HCT116 (cell line): ENCODE measurements around the gene ATXN1. TPM values are rescaled to one million over a fixed set of nuclear protein-coding genes. Genes with fewer than 3 reads are reported as not detected.

Experiments used
- ATAC-seq: fragments of 200-7000 bp; cut with Tn5 transposase; 2 replicates; pipeline ENCODE4 v1.9.1; 2020; ENCODE audit warnings: mild to moderate bottlenecking, moderate library complexity
- BruUV-seq: library from RNA; stranded (reverse); fragments of 400-500 nt; replicated peaks from 2 replicates; lab custom pipeline; 2021; lab: Mats Ljungman, UMichigan
- CTCF ChIA-PET: fragments of 300-600 bp; sonication (Branson Sonifier 250); formaldehyde crosslinking; loops from one replicate; lab custom pipeline; 2021; ENCODE audit warnings: antibody characterized with exemption; lab: Charles Lee
- POLR2A ChIA-PET: fragments of 300-600, 350-600 bp; sonication (Branson Sonifier 250); formaldehyde crosslinking; loops from one replicate; lab custom pipeline; 2021; ENCODE audit warnings: antibody characterized with exemption; lab: Charles Lee
- RAD21 ChIA-PET, 2 experiments: fragments of 300-600 bp; sonication (Branson Sonifier 250); formaldehyde crosslinking; loops; one replicate each; lab custom pipeline; 2023; ENCODE audit warnings: low total read pairs in 2 of 2; ENCODE audit not compliant: uncharacterized antibody in 2 of 2, unreplicated experiment in 2 of 2, low non-redundant PET in 1 of 2; lab: Charles Lee
- DNase-seq: peaks from one replicate; pipeline ENCODE4 v3.0.0-alpha.2; 2010; ENCODE audit warnings: low read depth, low spot score
- H2AFZ ChIP-seq: fragments of 200-600 bp; shearing (Covaris generic), sonication (generic); 2 replicates; pipeline ENCODE4 v1.6.1; 2017; ENCODE audit warnings: low read depth, mixed run types, mixed read lengths, antibody characterized with exemption, low read length; ENCODE audit not compliant: poor library complexity, severe bottlenecking
- H3K27ac ChIP-seq: 2 replicates; pipeline ENCODE4 v1.5.1; 2012; ENCODE audit warnings: low read depth, low read length
- H3K27me3 ChIP-seq: fragments of 200-600 bp; sonication (generic); 2 replicates; pipeline ENCODE4 v1.6.1; 2016; ENCODE audit warnings: mixed run types, low read length, mixed read lengths; ENCODE audit not compliant: insufficient read depth
- H3K36me3 ChIP-seq, 2 experiments: fragments of 200-500 bp in 1 of 2; fragments of 200-600 bp in 1 of 2; sonication (Bioruptor generic) in 1 of 2; sonication (generic) in 1 of 2; 2 replicates each; pipeline versions ENCODE4 v1.5.1 to v1.6.1; 2014 to 2016; ENCODE audit warnings: low read length in 2 of 2, inconsistent platforms in 1 of 2, mixed read lengths in 1 of 2, mixed run types in 1 of 2; ENCODE audit not compliant: insufficient read depth in 2 of 2, control insufficient read depth in 1 of 2
- H3K4me1 ChIP-seq, 2 experiments: fragments of 200-600 bp in 1 of 2; sonication (generic) in 1 of 2; 2 replicates each; pipeline versions ENCODE4 v1.5.1 to v1.6.1; 2012 to 2017; ENCODE audit warnings: low read length in 2 of 2, inconsistent platforms in 1 of 2, mild to moderate bottlenecking in 1 of 2, mixed read lengths in 1 of 2, mixed run types in 1 of 2, moderate library complexity in 1 of 2; ENCODE audit not compliant: insufficient read depth in 2 of 2, control insufficient read depth in 1 of 2
- H3K4me2 ChIP-seq: fragments of 200-600 bp; sonication (generic); 2 replicates; pipeline ENCODE4 v1.6.1; 2017; ENCODE audit warnings: mixed run types, low read length, mixed read lengths
- H3K4me3 ChIP-seq, 2 experiments: fragments of 200-600 bp in 1 of 2; sonication (generic) in 1 of 2; replicated peaks in 1 of 2; 2 replicates each; pipeline ENCODE4 v1.5.1; 2011 to 2016; ENCODE audit warnings: low read length in 2 of 2, control low read depth in 1 of 2, low read depth in 1 of 2, mild to moderate bottlenecking in 1 of 2, mixed read lengths in 1 of 2, mixed run types in 1 of 2
- H3K79me2 ChIP-seq: fragments of 200-600 bp; sonication (generic); 2 replicates; pipeline ENCODE4 v1.6.1; 2017; ENCODE audit warnings: mild to moderate bottlenecking, mixed run types, low read length, moderate library complexity, mixed read lengths; ENCODE audit not compliant: insufficient read depth
- H3K9ac ChIP-seq: fragments of 200-600 bp; sonication (generic); 2 replicates; pipeline ENCODE4 v1.6.1; 2016; ENCODE audit warnings: low read length, mixed read lengths
- H3K9me2 ChIP-seq: fragments of 200-600 bp; sonication (generic), shearing (Covaris generic); 2 replicates; pipeline ENCODE4 v1.6.1; 2017; ENCODE audit warnings: mixed run types, mild to moderate bottlenecking, moderate library complexity; ENCODE audit not compliant: insufficient read depth
- H3K9me3 ChIP-seq, 2 experiments: fragments of 200-500 bp in 1 of 2; fragments of 200-600 bp in 1 of 2; sonication (Bioruptor generic) in 1 of 2; sonication (generic) in 1 of 2; 2 replicates each; pipeline ENCODE4 v1.6.1; 2014 to 2017; ENCODE audit warnings: low read length in 2 of 2, mixed read lengths in 2 of 2, inconsistent platforms in 1 of 2, low read depth in 1 of 2, mild to moderate bottlenecking in 1 of 2, mixed run types in 1 of 2, moderate library complexity in 1 of 2; ENCODE audit not compliant: control insufficient read depth in 1 of 2, insufficient read depth in 1 of 2
- H4K20me1 ChIP-seq: fragments of 200-600 bp; sonication (generic), shearing (Covaris generic); 2 replicates; pipeline ENCODE4 v1.6.1; 2017; ENCODE audit warnings: mixed run types, mild to moderate bottlenecking, moderate library complexity; ENCODE audit not compliant: insufficient read depth
- EZH2 ChIP-seq: fragments of 200-600 bp; sonication (generic); IDR thresholded peaks from 2 replicates; pipeline ENCODE4 v1.6.1; 2017; ENCODE audit warnings: antibody characterized with exemption, mixed run types
- POLR2A ChIP-seq: IDR thresholded peaks from 2 replicates; pipeline ENCODE4 v1.7.0; 2011; ENCODE audit warnings: borderline replicate concordance; ENCODE audit not compliant: insufficient read depth, insufficient read length; ENCODE audit errors: extremely low read depth
- RAD21 ChIP-seq: IDR thresholded peaks from 2 replicates; pipeline ENCODE4 v1.6.1; 2012; ENCODE audit warnings: low read depth, mild to moderate bottlenecking
- TCF7L2 ChIP-seq: IDR thresholded peaks from 2 replicates; pipeline ENCODE4 v1.7.0; 2011; ENCODE audit warnings: borderline replicate concordance, inconsistent platforms; ENCODE audit not compliant: insufficient read depth, insufficient read length; ENCODE audit errors: extremely low read depth
- YY1 ChIP-seq: IDR thresholded peaks from 2 replicates; pipeline ENCODE4 v1.6.1; 2011; ENCODE audit warnings: low read length, low read depth, moderate library complexity, mild to moderate bottlenecking; ENCODE audit not compliant: insufficient replicate concordance; ENCODE audit errors: extremely low read depth
- ZNF274 ChIP-seq: fragments of 200-500 bp; sonication (Bioruptor generic); IDR thresholded peaks from 2 replicates; pipeline ENCODE4 v1.6.1; 2014; ENCODE audit warnings: mild to moderate bottlenecking, low read depth, low read length, inconsistent platforms
- intact Hi-C: fragments of 100-400 bp; cut with micrococcal nuclease; formaldehyde crosslinking; loops from 2 replicates; pipeline ENCODE4 v1.10.0; 2022
- total RNA-seq: library from RNA; stranded (reverse); gene quantifications from one replicate; pipeline ENCODE4 v1.2.1, GENCODE V29; 2021; ENCODE audit not compliant: unreplicated experiment
- TF ChIP-seq, protein P1 (sequence below): IDR thresholded peaks from 2 replicates; pipeline ENCODE4 v1.6.1; 2012
- TF ChIP-seq, protein P2 (sequence below): IDR thresholded peaks from 2 replicates; pipeline ENCODE4 v1.6.1; 2012; ENCODE audit warnings: low read depth
- TF ChIP-seq, protein P3 (sequence below): IDR thresholded peaks from 2 replicates; pipeline ENCODE4 v1.6.1; 2011; ENCODE audit warnings: mild to moderate bottlenecking, low read length, moderate library complexity; ENCODE audit not compliant: insufficient replicate concordance; ENCODE audit errors: extremely low read depth

The ATXN1 gene
- total RNA-seq, 1 experiment from 2014 or later = 21.0 TPM

DNA sequence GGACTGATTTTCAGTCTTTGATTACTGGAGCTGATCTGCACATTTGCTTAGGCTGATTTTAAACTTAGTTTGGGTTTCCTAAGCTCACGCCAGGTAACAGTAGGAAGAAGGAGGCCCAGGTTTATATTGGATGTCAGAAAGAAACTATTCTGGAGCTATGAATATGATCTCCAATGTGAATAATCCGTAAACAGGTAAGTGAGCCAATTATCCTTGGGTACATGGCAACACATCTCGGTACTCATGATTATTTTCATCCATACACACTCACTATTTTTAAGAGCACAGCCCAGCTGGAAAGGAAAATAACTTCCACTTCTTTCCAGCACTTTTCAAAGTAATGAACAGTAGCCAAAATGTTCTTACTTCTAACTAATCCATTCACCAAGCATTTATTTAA, 7.0 kb downstream of the ATXN1 start:
- TF ChIP-seq RAD21 (no peak), ZNF274 (no peak), POLR2A (no peak), EZH2 (no peak), YY1 (no peak), TCF7L2 (no peak)
- TF ChIP-seq, protein P1, sequence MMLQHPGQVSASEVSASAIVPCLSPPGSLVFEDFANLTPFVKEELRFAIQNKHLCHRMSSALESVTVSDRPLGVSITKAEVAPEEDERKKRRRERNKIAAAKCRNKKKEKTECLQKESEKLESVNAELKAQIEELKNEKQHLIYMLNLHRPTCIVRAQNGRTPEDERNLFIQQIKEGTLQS = no peak
- TF ChIP-seq, protein P2, sequence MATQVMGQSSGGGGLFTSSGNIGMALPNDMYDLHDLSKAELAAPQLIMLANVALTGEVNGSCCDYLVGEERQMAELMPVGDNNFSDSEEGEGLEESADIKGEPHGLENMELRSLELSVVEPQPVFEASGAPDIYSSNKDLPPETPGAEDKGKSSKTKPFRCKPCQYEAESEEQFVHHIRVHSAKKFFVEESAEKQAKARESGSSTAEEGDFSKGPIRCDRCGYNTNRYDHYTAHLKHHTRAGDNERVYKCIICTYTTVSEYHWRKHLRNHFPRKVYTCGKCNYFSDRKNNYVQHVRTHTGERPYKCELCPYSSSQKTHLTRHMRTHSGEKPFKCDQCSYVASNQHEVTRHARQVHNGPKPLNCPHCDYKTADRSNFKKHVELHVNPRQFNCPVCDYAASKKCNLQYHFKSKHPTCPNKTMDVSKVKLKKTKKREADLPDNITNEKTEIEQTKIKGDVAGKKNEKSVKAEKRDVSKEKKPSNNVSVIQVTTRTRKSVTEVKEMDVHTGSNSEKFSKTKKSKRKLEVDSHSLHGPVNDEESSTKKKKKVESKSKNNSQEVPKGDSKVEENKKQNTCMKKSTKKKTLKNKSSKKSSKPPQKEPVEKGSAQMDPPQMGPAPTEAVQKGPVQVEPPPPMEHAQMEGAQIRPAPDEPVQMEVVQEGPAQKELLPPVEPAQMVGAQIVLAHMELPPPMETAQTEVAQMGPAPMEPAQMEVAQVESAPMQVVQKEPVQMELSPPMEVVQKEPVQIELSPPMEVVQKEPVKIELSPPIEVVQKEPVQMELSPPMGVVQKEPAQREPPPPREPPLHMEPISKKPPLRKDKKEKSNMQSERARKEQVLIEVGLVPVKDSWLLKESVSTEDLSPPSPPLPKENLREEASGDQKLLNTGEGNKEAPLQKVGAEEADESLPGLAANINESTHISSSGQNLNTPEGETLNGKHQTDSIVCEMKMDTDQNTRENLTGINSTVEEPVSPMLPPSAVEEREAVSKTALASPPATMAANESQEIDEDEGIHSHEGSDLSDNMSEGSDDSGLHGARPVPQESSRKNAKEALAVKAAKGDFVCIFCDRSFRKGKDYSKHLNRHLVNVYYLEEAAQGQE = no peak
- TF ChIP-seq, protein P3, sequence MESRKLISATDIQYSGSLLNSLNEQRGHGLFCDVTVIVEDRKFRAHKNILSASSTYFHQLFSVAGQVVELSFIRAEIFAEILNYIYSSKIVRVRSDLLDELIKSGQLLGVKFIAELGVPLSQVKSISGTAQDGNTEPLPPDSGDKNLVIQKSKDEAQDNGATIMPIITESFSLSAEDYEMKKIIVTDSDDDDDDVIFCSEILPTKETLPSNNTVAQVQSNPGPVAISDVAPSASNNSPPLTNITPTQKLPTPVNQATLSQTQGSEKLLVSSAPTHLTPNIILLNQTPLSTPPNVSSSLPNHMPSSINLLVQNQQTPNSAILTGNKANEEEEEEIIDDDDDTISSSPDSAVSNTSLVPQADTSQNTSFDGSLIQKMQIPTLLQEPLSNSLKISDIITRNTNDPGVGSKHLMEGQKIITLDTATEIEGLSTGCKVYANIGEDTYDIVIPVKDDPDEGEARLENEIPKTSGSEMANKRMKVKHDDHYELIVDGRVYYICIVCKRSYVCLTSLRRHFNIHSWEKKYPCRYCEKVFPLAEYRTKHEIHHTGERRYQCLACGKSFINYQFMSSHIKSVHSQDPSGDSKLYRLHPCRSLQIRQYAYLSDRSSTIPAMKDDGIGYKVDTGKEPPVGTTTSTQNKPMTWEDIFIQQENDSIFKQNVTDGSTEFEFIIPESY = no peak
- peaks cover under 1% of the 10 kb centered on the region; the same call in 1 of the 2 replicates for H3K79me2 ChIP-seq
- RAD21 ChIA-PET = no interaction called here
- H3K4me3 ChIP-seq = no peak overlapping the region
- H3K9ac ChIP-seq = no peak overlapping the region
- POLR2A ChIA-PET = interaction anchor here (0.8 kb wide), 1 partner anchor 9 kb away, joined by 4 read pairs; no protein-coding TSS in a partner anchor
- no peak overlapping the region for H2AFZ ChIP-seq
- H3K9me2 ChIP-seq = no peaks in the 10 kb centered on the region
- no TSS peak for BruUV-seq
- H3K36me3 ChIP-seq = no peaks in the 10 kb centered on the region
- ATAC-seq (no peak), DNase-seq (no peak)
- H3K4me2 ChIP-seq = no peak overlapping the region
- CTCF ChIA-PET = interaction anchor here (1.8 kb wide), 1 partner anchor 9 kb away, joined by 9 read pairs; no protein-coding TSS in a partner anchor
- H3K9me3 ChIP-seq = no peaks in the 10 kb centered on the region
- peaks cover 27 to 34% of the 10 kb centered on the region in 2 experiments for H3K4me1 ChIP-seq
- 0 out of 2 replicates have a peak, but pooled peaks cover 4% of the 10 kb centered on the region for H4K20me1 ChIP-seq
- intact Hi-C loops = no loop called here
- no peaks in the 10 kb centered on the region for H3K27me3 ChIP-seq
- H3K27ac ChIP-seq = no peak overlapping the region
